Cardiac septum (tissue), 1 donor: Measurements from ENCODE around the gene RRAGC. TPM values are rescaled to one million over a fixed set of nuclear protein-coding genes. Genes with fewer than 3 reads are reported as not detected.

ENCODE experiments used
- DNase-seq: peaks from one replicate; pipeline ENCODE4 v3.0.0-alpha.2; 2020; ENCODE audit warnings: low spot score
- intact Hi-C: fragments of 100-400 bp; cut with DNase I; formaldehyde crosslinking; loops from one replicate; pipeline ENCODE4 v1.14.0; 2022
- long read RNA-seq: library from polyadenylated mRNA; unstranded; transcript quantifications from one replicate; pipeline ENCODE4 v2.0.0, GENCODE V29; 2021
- total RNA-seq: library from RNA; stranded (reverse); fragmentation: NEBNext Ultra II Directional; extraction: Animal tissue kit (Norgen Biotek cat#: 25700); gene quantifications from one replicate; pipeline ENCODE4 v1.2.1, GENCODE V29; 2021
- donor health status: DM: no; HTN: no; CAD: no.

The RRAGC gene
- 23.6 TPM for total RNA-seq
- long read RNA-seq, transcript RRAGC-201 (7 exons, 2,732 nt): major isoform, 50 of 55 reads
- long read RNA-seq, partial matches to known transcripts: 4 of 55 reads
- long read RNA-seq, other reads (novel, unspliced or antisense): 1 of 55 reads

- intact Hi-C loops: loop anchor here (5.0 kb wide), 1 partner anchor 232 kb away; no protein-coding TSS in a partner anchor
- DNase-seq: peak; percentile 100
Observed at GRCh38 chr1:38859561-38860453, at the start of gene RRAGC. RRAGC (minus strand) TSS chr1:38859772; CDS start chr1:38859646, 126 bp downstream.

GRCh38 chr1:38908821-38909220 lies 49.2 kb upstream of the RRAGC start:
- intact Hi-C loops: no loop called here
- DNase-seq: no peak

- DNase-seq: no peak
- intact Hi-C loops: no loop called here
Observed at GRCh38 chr1:38905985-38906384, 46.4 kb upstream of the RRAGC start.

- DNase-seq: no peak
- intact Hi-C loops: no loop called here
Observed at GRCh38 chr1:38899560-38899959, 40.0 kb upstream of the RRAGC start.

GRCh38 chr1:38898653-38899230 lies 39.2 kb upstream of the RRAGC start:
- intact Hi-C loops: no loop called here
- DNase-seq: no peak

- DNase-seq: no peak
- intact Hi-C loops: no loop called here
Observed at GRCh38 chr1:38896169-38896568, 36.6 kb upstream of the RRAGC start.

GRCh38 chr1:38892976-38893375 lies 33.4 kb upstream of the RRAGC start:
- DNase-seq: no peak
- intact Hi-C loops: no loop called here

GRCh38 chr1:38891753-38892152 lies 32.2 kb upstream of the RRAGC start:
- intact Hi-C loops: no loop called here
- DNase-seq: no peak

GRCh38 chr1:38889589-38889988 lies 30.0 kb upstream of the RRAGC start:
- DNase-seq: no peak
- intact Hi-C loops: no loop called here

GRCh38 chr1:38888423-38889333 lies 29.1 kb upstream of the RRAGC start:
- DNase-seq: no peak
- intact Hi-C loops: no loop called here

GRCh38 chr1:38885092-38885491 lies 25.5 kb upstream of the RRAGC start:
- intact Hi-C loops: no loop called here
- no peak for DNase-seq

- no peak for DNase-seq
- intact Hi-C loops: no loop called here
Observed at GRCh38 chr1:38881487-38881886, 21.9 kb upstream of the RRAGC start, which contains the start of gene GJA9. GJA9 (minus strand) TSS chr1:38881587; CDS start chr1:38876098, 5,489 bp downstream.

- no peak for DNase-seq
- intact Hi-C loops: loop anchor here (2.0 kb wide), 1 partner anchor 115 kb away; the partner anchor contains the start of gene AKIRIN1
Observed at GRCh38 chr1:38875811-38876210, 16.2 kb upstream of the RRAGC start.

GRCh38 chr1:38873027-38873969 lies 13.7 kb upstream of the RRAGC start, which contains the start of gene MYCBP:
MYCBP (minus strand) TSS chr1:38873348; CDS start chr1:38873305, 43 bp downstream.
- intact Hi-C loops: no loop called here
- peak; percentile 99 for DNase-seq

GRCh38 chr1:38872401-38873026 lies 12.9 kb upstream of the RRAGC start:
- intact Hi-C loops: no loop called here
- no peak for DNase-seq

GRCh38 chr1:38870996-38871395 lies 11.4 kb upstream of the RRAGC start:
- DNase-seq: no peak
- intact Hi-C loops: no loop called here

- intact Hi-C loops: no loop called here
- no peak for DNase-seq
Observed at GRCh38 chr1:38867208-38867607, 7.6 kb upstream of the RRAGC start.

- DNase-seq: no peak
- intact Hi-C loops: no loop called here
Observed at GRCh38 chr1:38865112-38865715, 5.6 kb upstream of the RRAGC start.
